Type B pancreatic cell (in vitro differentiated cells): ENCODE measurements around the gene TFR2. TPM values are rescaled to one million over a fixed set of nuclear protein-coding genes. Genes with fewer than 3 reads are reported as not detected.

Source experiments
- DNase-seq: peaks from one replicate; pipeline ENCODE4 v3.0.0; 2021; ENCODE audit warnings: mixed read lengths; ENCODE audit not compliant: unreplicated experiment; ENCODE audit errors: extremely low spot score
- H3K27ac Mint-ChIP-seq: 2 replicates; pipeline ENCODE4 v1.8.0; 2021; ENCODE audit warnings: mild to moderate bottlenecking, mixed read lengths
- H3K27me3 Mint-ChIP-seq: 2 replicates; pipeline ENCODE4 v1.8.0; 2021; ENCODE audit warnings: mixed read lengths
- H3K36me3 Mint-ChIP-seq: 2 replicates; pipeline ENCODE4 v1.8.0; 2021; ENCODE audit warnings: mixed read lengths
- H3K4me1 Mint-ChIP-seq: one replicate; pipeline ENCODE4 v1.8.0; 2021; ENCODE audit warnings: mixed read lengths; ENCODE audit not compliant: unreplicated experiment
- H3K4me3 Mint-ChIP-seq: 2 replicates; pipeline ENCODE4 v1.8.0; 2021; ENCODE audit warnings: mild to moderate bottlenecking, mixed read lengths
- H3K9me3 Mint-ChIP-seq: 2 replicates; pipeline ENCODE4 v1.8.0; 2021; ENCODE audit warnings: mixed read lengths
- total RNA-seq: library from RNA; stranded (reverse); gene quantifications from 2 replicates; pipeline ENCODE4 v1.2.1, GENCODE V29; 2021; ENCODE audit warnings: low replicate concordance
- TF ChIP-seq, protein P1 (sequence below): fragments of 200-600 bp; sonication (generic); conservative IDR thresholded peaks from 2 replicates; pipeline ENCODE4 v1.5.0; 2021; ENCODE audit warnings: antibody characterized with exemption, mild to moderate bottlenecking

The TFR2 gene
- total RNA-seq, 1 donor from 2014 or later: 1.8 TPM

DNA sequence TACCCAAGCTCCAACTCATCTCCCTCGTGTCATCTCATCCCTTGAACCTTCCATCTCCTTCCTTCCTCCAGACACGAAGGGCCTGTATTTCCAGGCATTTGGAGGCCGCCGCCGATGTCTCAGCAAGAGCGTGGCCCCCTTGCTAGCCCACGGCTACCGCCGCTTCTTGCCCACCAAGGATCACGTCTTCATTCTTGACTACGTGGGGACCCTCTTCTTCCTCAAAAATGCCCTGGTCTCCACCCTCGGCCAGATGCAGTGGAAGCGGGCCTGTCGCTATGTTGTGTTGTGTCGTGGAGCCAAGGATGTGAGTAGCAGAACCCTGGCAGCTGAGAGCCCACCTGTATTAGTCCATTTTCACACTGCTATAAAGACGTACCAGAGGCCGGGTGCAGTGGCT lies 49.8 kb downstream of the TFR2 start:
- DNase-seq: no peak
- Mint-ChIP-seq H3K4me1 (peaks cover 29% of the 10 kb centered on the region), H3K36me3 (no peaks in the 10 kb centered on the region), H3K4me3 (no peak overlapping the region), H3K9me3 (no peaks in the 10 kb centered on the region), H3K27me3 (peaks cover 8% of the 10 kb centered on the region), H3K27ac (no peak overlapping the region)
- TF ChIP-seq, protein P1, sequence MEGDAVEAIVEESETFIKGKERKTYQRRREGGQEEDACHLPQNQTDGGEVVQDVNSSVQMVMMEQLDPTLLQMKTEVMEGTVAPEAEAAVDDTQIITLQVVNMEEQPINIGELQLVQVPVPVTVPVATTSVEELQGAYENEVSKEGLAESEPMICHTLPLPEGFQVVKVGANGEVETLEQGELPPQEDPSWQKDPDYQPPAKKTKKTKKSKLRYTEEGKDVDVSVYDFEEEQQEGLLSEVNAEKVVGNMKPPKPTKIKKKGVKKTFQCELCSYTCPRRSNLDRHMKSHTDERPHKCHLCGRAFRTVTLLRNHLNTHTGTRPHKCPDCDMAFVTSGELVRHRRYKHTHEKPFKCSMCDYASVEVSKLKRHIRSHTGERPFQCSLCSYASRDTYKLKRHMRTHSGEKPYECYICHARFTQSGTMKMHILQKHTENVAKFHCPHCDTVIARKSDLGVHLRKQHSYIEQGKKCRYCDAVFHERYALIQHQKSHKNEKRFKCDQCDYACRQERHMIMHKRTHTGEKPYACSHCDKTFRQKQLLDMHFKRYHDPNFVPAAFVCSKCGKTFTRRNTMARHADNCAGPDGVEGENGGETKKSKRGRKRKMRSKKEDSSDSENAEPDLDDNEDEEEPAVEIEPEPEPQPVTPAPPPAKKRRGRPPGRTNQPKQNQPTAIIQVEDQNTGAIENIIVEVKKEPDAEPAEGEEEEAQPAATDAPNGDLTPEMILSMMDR: no peak

DNA sequence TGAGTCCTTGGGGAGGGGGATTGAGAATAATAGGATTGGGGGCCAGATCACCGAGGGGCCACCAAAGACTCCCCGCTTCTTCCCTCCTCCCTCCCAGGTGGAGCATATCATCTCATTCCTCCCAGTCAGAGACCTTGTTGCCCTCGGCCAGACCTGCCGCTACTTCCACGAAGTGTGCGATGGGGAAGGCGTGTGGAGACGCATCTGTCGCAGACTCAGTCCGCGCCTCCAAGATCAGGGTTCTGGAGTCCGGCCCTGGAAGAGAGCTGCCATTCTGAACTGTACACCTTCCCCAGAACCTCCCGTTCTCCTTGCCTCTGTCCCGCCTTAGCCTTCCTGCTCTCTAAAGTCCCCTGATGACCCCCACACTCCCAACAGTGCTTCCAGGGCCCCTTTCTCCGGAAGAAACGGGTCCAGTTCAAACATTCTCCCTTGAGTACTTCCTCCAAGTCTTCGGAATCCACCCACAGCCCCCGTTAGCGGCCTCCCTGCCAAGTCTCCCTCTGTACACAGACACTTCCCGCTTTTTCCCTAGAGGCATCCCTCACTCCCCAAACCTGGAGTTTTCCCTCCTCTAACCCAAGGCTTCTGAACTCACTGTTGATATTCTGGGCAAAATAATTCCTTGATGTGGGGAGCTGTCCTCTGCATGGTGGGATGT lies 51.1 kb downstream of the TFR2 start:
- H3K4me1 Mint-ChIP-seq: peaks cover 24% of the 10 kb centered on the region
- TF ChIP-seq, protein P1: no peak
- H3K9me3 Mint-ChIP-seq: no peaks in the 10 kb centered on the region
- H3K4me3 Mint-ChIP-seq: peak overlapping the region; percentile 35
- H3K27ac Mint-ChIP-seq: no peak overlapping the region
- no peak for DNase-seq
- peaks cover 8% of the 10 kb centered on the region for H3K27me3 Mint-ChIP-seq
- no peaks in the 10 kb centered on the region for H3K36me3 Mint-ChIP-seq

DNA sequence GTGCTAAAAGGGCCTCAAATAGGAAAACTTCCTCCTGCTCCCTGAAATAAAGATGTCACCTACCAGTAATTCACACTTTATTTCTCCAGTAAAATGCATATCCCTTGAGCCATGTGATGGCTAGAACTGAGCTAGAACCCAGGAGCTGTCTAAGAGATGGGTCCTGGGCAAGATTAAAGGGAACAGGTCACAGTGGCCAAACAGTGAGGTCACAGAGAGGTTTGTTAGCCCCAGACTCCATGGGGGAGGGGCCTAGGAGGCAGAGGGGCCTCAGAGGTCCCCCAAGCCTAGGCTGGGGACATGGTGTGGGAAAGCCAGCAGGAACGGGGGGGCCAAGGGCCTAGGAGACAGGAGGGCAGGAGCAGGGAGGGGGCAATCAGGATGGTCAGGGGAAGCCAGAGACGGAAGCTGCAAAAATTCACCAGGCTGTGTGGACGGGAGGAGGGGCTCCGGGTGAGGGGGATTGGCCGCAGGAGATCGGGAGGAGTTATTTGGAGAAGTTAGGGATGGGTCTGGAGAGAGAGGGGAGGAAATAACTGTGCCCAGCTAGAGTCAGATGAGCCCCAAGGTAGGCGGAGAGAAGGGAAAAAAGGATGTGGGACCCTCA lies 51.9 kb downstream of the TFR2 start:
- no peak for DNase-seq
- Mint-ChIP-seq H3K9me3 (no peaks in the 10 kb centered on the region), H3K4me3 (peak overlapping the region; percentile 44), H3K4me1 (peaks cover 24% of the 10 kb centered on the region), H3K27ac (no peak overlapping the region), H3K27me3 (peaks cover 8% of the 10 kb centered on the region), H3K36me3 (no peaks in the 10 kb centered on the region)
- TF ChIP-seq, protein P1: no peak

DNA sequence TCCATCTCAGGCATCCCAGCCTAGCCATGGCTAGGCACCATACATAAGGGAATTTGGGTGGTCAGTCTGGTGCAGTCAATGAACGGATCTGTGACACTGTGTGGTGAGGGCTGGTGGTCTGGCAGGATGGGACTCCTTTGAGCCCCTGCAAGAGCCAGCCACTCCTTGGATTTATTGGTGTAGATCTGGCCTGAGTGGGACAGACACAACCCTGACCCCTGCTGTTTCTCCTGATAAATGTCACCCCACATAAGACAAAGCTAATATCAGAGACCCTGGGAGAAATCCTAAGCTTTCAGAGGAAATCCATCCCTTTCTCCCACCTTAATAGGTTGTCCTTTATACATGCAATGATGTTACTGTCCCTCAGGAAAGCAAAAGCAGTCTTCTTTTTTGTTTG lies 52.9 kb downstream of the TFR2 start:
- no peaks in the 10 kb centered on the region for H3K36me3 Mint-ChIP-seq
- H3K9me3 Mint-ChIP-seq: no peaks in the 10 kb centered on the region
- H3K4me3 Mint-ChIP-seq: peak overlapping the region; percentile 79
- no peak for DNase-seq
- H3K4me1 Mint-ChIP-seq: peaks cover 30% of the 10 kb centered on the region
- TF ChIP-seq, protein P1: peak; percentile 53
- H3K27me3 Mint-ChIP-seq: peaks cover 8% of the 10 kb centered on the region
- peak overlapping the region; percentile 34 for H3K27ac Mint-ChIP-seq

DNA sequence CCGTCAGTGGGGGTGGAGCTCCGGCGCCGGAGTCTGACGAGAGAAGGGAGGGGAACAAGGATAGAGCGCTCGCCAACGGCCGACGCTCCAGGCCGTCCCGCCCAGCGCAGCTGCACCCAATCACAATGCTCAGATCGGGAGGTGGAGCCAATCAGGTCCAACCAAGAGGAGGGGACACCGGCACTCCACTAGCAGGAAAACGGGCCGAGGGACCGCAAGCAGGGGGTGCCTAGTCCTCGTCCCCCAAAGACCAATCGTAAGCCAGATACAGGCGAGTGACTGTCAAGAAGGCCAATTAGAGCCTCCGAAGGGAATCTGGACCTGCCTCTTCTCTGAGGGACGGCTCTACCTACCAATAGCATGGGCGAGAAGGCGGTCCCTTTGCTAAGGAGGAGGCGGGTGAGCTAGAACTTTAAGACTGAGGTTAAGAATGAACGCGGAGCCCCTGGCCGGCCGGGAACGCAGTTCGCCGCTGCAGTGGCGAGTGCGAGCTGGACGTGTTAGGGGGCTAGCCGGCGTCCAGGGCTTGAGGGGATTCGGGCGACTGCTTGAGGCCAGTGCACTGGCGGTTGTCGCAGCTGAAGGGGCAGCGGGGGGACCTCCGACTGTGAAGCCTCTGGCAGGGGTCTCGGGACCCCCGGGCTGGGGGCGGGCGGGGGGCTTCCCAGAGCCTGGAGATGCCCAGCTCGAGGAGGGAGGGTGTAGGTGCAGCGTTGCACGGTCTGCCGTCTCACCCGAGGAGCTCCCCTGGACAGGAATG lies 54.9 kb downstream of the TFR2 start, which contains the start of gene FBXO24:
FBXO24 (plus strand) TSS at position 63 of the 760 bp plus-strand sequence; CDS start at position 361, 298 bp downstream.
- H3K27me3 Mint-ChIP-seq: peaks cover 8% of the 10 kb centered on the region
- H3K4me1 Mint-ChIP-seq: peaks cover 30% of the 10 kb centered on the region
- H3K36me3 Mint-ChIP-seq: no peaks in the 10 kb centered on the region
- H3K27ac Mint-ChIP-seq: peak within 1 kb of the TSS; percentile 99
- peak; percentile 100 for DNase-seq
- peak within 1 kb of the TSS; percentile 97 for H3K4me3 Mint-ChIP-seq
- H3K9me3 Mint-ChIP-seq: no peaks in the 10 kb centered on the region
- TF ChIP-seq, protein P1: no peak
